Tibial artery (tissue), 4 donors: ENCODE measurements around the gene COLEC12.

ENCODE experiments used
- DNase-seq, 2 donors: peaks; one replicate each; pipeline ENCODE4 v3.0.0-alpha.2; 2019
- H3K27ac ChIP-seq, 2 donors: fragments of 200-600 bp; sonication (generic) in 1 of 2; 1 replicate in 1 of 2; 2 replicates in 1 of 2; pipeline ENCODE4 v1.5.1; 2018 to 2019; ENCODE audit warnings: mild to moderate bottlenecking in 1 of 2
- H3K27me3 ChIP-seq, 2 donors: fragments of 200-600 bp; sonication (generic) in 1 of 2; one replicate each; pipeline versions ENCODE4 v1.5.1 to v1.6.0; 2016 to 2019
- H3K36me3 ChIP-seq, 3 donors: fragments of 200-600 bp; sonication (generic) in 2 of 3; one replicate each; pipeline ENCODE4 v1.5.1; 2016 to 2019; ENCODE audit warnings: mild to moderate bottlenecking in 2 of 3
- H3K4me1 ChIP-seq, 4 donors: fragments of 200-600 bp; sonication (generic) in 2 of 4; 1 replicate in 3 of 4; 2 replicates in 1 of 4; pipeline ENCODE4 v1.5.1; 2016 to 2019
- H3K4me3 ChIP-seq, 2 donors: fragments of 200-600 bp; sonication (generic) in 1 of 2; 1 replicate in 1 of 2; 2 replicates in 1 of 2; pipeline ENCODE4 v1.5.1; 2018 to 2019; ENCODE audit warnings: mild to moderate bottlenecking in 2 of 2
- H3K9me3 ChIP-seq, 3 donors: fragments of 200-600 bp; sonication (generic) in 1 of 3; one replicate each; pipeline ENCODE4 v1.5.1; 2016 to 2019
- CTCF ChIP-seq, 2 experiments: fragments of 200-600 bp in 1 of 2; fragments of 450-650 bp in 1 of 2; IDR thresholded peaks; one replicate each; pipeline ENCODE4 v1.5.1; 2017 to 2019; ENCODE audit warnings: antibody characterized with exemption in 2 of 2, mild to moderate bottlenecking in 1 of 2, moderate library complexity in 1 of 2
- intact Hi-C: fragments of 100-400 bp; cut with DNase I; formaldehyde crosslinking; loops from one replicate; pipeline ENCODE4 v1.15.0; 2023; ENCODE audit warnings: low total_unique reads

Gene COLEC12

DNA sequence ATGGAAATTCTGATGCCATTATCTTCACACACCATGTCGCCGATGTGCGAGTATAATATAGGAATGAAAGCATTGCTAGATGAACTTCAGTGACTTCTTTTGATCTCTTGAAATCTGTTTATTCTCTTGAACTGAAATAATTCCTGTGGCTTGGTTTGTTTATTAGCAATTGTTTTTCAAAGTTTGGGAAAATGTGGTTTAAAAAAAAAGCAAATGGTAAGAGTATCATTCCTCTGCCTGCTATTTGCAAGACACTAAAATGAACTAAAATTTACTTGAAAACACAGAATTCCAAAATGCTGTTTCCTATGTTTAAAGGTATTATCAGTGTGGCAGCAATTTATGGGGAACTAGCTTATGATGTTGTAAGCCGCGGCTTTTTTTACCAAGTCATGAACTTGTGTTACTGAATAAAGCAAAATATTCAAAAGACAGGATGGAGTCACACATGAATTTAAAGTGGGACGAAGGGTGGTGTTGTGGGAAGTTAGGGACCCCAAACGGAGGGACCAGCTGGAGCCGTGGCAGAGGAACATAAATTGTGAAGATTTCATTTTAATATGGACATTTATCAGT lies 96.4 kb downstream of the COLEC12 start:
- intact Hi-C loops, result no loop called here
- no peak for DNase-seq
- Histone ChIP-seq H3K9me3 (no peaks in the 10 kb centered on the region), H3K4me3 (no peak overlapping the region), H3K27ac (no peak overlapping the region), H3K4me1 (no peaks in the 10 kb centered on the region), H3K36me3 (no peaks in the 10 kb centered on the region), H3K27me3 (no peaks in the 10 kb centered on the region)
- TF ChIP-seq CTCF (IDR thresholded peaks at IDR 0.05), result no peak

DNA sequence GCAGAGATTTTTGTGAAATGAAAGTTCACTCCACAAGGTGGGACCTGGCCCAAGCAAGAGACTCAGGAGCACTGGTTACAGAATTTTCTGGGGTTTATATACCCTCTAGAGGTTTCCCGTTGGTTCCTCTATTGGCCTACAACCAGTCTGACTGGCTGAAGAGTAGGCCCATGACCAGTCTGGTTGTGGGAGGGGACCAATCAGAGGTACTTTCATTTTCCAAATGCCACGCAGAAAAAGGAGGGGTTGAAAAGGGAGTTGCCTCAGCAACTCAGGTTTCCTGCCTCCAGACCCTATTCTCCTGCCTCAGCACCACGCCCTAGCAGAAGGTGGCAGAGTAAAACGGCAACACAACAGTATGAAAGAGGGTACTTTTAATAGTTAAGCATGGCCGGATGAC lies 98.4 kb downstream of the COLEC12 start:
- intact Hi-C loops, result no loop called here
- H3K9me3 ChIP-seq, result no peaks in the 10 kb centered on the region
- H3K4me1 ChIP-seq, result no peaks in the 10 kb centered on the region
- no peak for DNase-seq
- H3K27ac ChIP-seq, result no peak overlapping the region
- no peak for TF ChIP-seq CTCF (IDR thresholded peaks at IDR 0.05)
- H3K27me3 ChIP-seq, result no peaks in the 10 kb centered on the region
- no peaks in the 10 kb centered on the region for H3K36me3 ChIP-seq
- no peak overlapping the region for H3K4me3 ChIP-seq

GRCh38 chr18:400456-400855 lies 100.0 kb downstream of the COLEC12 start:
- H3K27ac ChIP-seq, result no peak overlapping the region
- H3K27me3 ChIP-seq, result no peaks in the 10 kb centered on the region
- DNase-seq, result no peak
- TF ChIP-seq CTCF (IDR thresholded peaks at IDR 0.05), result no peak
- H3K4me3 ChIP-seq, result no peak overlapping the region
- intact Hi-C loops, result no loop called here
- H3K36me3 ChIP-seq, result no peaks in the 10 kb centered on the region
- peaks cover 0 to 6% (median 3%) of the 10 kb centered on the region in 4 donors for H3K4me1 ChIP-seq
- H3K9me3 ChIP-seq, result no peaks in the 10 kb centered on the region

- Histone ChIP-seq H3K9me3 (no peaks in the 10 kb centered on the region), H3K4me3 (no peak overlapping the region), H3K27ac (no peak overlapping the region), H3K27me3 (no peaks in the 10 kb centered on the region), H3K36me3 (no peaks in the 10 kb centered on the region), H3K4me1 (peaks cover 0 to 14% (median 9%) of the 10 kb centered on the region in 4 donors)
- DNase-seq, result no peak
- TF ChIP-seq CTCF (IDR thresholded peaks at IDR 0.05), result no peak
- intact Hi-C loops, result no loop called here
Measured at GRCh38 chr18:399631-400135, 100.8 kb downstream of the COLEC12 start.

GRCh38 chr18:398935-399630 lies 101.4 kb downstream of the COLEC12 start:
- H3K36me3 ChIP-seq, result no peaks in the 10 kb centered on the region
- no peak overlapping the region for H3K4me3 ChIP-seq
- no peak overlapping the region for H3K27ac ChIP-seq
- no peaks in the 10 kb centered on the region for H3K27me3 ChIP-seq
- TF ChIP-seq CTCF (IDR thresholded peaks at IDR 0.05), result no peak
- no peaks in the 10 kb centered on the region for H3K9me3 ChIP-seq
- intact Hi-C loops, result no loop called here
- no peak for DNase-seq
- peaks cover 0 to 15% (median 10%) of the 10 kb centered on the region in 4 donors for H3K4me1 ChIP-seq
